Muscle of back (tissue), 13 donors: Measurements from ENCODE around the gene USP30. TPM values are rescaled to one million over a fixed set of nuclear protein-coding genes. Genes with fewer than 3 reads are reported as not detected.
"Not testable (repeated sequence)": the region's sequence is repeated elsewhere in the genome, so short reads cannot be mapped to it uniquely, and the experiment has no call there.

Experiments used
- DNase-seq, 3 donors: peaks; one replicate each; pipeline versions ENCODE4 v3.0.0 to v3.0.0-alpha.2; 2013
- long read RNA-seq, 9 donors: transcript quantifications; one replicate each; lab custom pipeline, GENCODE V29; 2026
- polyA plus RNA-seq, 10 donors: library from polyadenylated mRNA; unstranded; fragments of 120-200 nt; gene quantifications; one replicate each; pipeline ENCODE4 v1.2.1, GENCODE V29; 2013; ENCODE audit not compliant: insufficient read length in 10 of 10

The USP30 gene
- 10 to 100 TPM; 10.2 to 17.3 (median 13.2) TPM for polyA plus RNA-seq
- long read RNA-seq, donor 1: 0 reads
- long read RNA-seq, donor 2, partial matches to known transcripts: 0 of 4 reads
- long read RNA-seq, donor 2, other reads (novel, unspliced or antisense): 0 of 4 reads
- long read RNA-seq, donor 3: 0 reads
- long read RNA-seq, donor 4, partial matches to known transcripts: 0 of 2 reads
- long read RNA-seq, donor 4, other reads (novel, unspliced or antisense): 0 of 2 reads
- long read RNA-seq, donor 5, partial matches to known transcripts: 0 of 3 reads
- long read RNA-seq, donor 5, other reads (novel, unspliced or antisense): 0 of 3 reads
- long read RNA-seq, donor 6, partial matches to known transcripts: 0 of 1 reads
- long read RNA-seq, donor 6, other reads (novel, unspliced or antisense): 0 of 1 reads
- long read RNA-seq, donor 7, partial matches to known transcripts: 0 of 1 reads
- long read RNA-seq, donor 7, other reads (novel, unspliced or antisense): 0 of 1 reads
- long read RNA-seq, donor 8, partial matches to known transcripts: 0 of 3 reads
- long read RNA-seq, donor 8, other reads (novel, unspliced or antisense): 0 of 3 reads
- long read RNA-seq, donor 9: 0 reads

GRCh38 chr12:109052414-109053323, at the start of gene USP30:
USP30 (plus strand) TSS chr12:109052576; CDS start chr12:109052679, 103 bp downstream.
- peak; percentile 85 to 93 (median 89) for DNase-seq

GRCh38 chr12:109004017-109004416, 48.4 kb upstream of the USP30 start:
- no peak for DNase-seq

- DNase-seq: no peak
Measured at GRCh38 chr12:109009766-109010165, 42.6 kb upstream of the USP30 start.

- DNase-seq: no peak
Measured at GRCh38 chr12:109010259-109010658, 42.1 kb upstream of the USP30 start.

- DNase-seq: no peak
Measured at GRCh38 chr12:109014984-109015765, 37.2 kb upstream of the USP30 start.

- DNase-seq: no peak
Measured at GRCh38 chr12:109016016-109016415, 36.4 kb upstream of the USP30 start.

GRCh38 chr12:109016978-109017377, 35.4 kb upstream of the USP30 start:
- no peak for DNase-seq

- DNase-seq: no peak
Measured at GRCh38 chr12:109018296-109018695, 34.1 kb upstream of the USP30 start.

- DNase-seq: no peak
Measured at GRCh38 chr12:109020146-109020795, 32.1 kb upstream of the USP30 start.

- peak; percentile 66 to 90 (median 83) for DNase-seq
Measured at GRCh38 chr12:109020796-109021380, 31.5 kb upstream of the USP30 start, which contains the start of gene SVOP. SVOP (minus strand) TSS chr12:109021068; CDS start chr12:109020868, 200 bp downstream.

- DNase-seq: peak in 2 of 3 donors; percentile 2 to 8
Measured at GRCh38 chr12:109027767-109028166, 24.6 kb upstream of the USP30 start.

- DNase-seq: not testable (repeated sequence)
Measured at GRCh38 chr12:109028624-109029023, 23.8 kb upstream of the USP30 start.

- DNase-seq: no peak
Measured at GRCh38 chr12:109029411-109029810, 23.0 kb upstream of the USP30 start.

GRCh38 chr12:109033239-109034196, 18.9 kb upstream of the USP30 start:
- peak in 1 of 3 donors; percentile 10 for DNase-seq

GRCh38 chr12:109036975-109037374, 15.4 kb upstream of the USP30 start:
- no peak for DNase-seq

- DNase-seq: no peak
Measured at GRCh38 chr12:109044241-109044640, 8.1 kb upstream of the USP30 start.

GRCh38 chr12:109047081-109047805, 5.1 kb upstream of the USP30 start:
- DNase-seq: no peak

- not testable (repeated sequence) for DNase-seq
Measured at GRCh38 chr12:109048706-109049105, 3.7 kb upstream of the USP30 start.
